Activated T-helper 2 cell treated with anti-CD3 and anti-CD28 coated beads, Interferon-gamma antibody, Interleukin-2, Interleukin-4, amounts not matched to agents 10 μg/mL and 5 μg/mL and 100 μg/mL, durations not matched to agents 14 hours and 24 hours and 36 hours (primary cell): ENCODE results near the gene ELFN2. TPM values are rescaled to one million over a fixed set of nuclear protein-coding genes. Genes with fewer than 3 reads are reported as not detected.
"Not testable (repeated sequence)": the region's sequence is repeated elsewhere in the genome, so short reads cannot be mapped to it uniquely, and the experiment has no call there.

Experiments
- DNase-seq: peaks from one replicate; pipeline ENCODE4 v3.0.0; 2021; ENCODE audit warnings: low spot score
- H3K27ac Mint-ChIP-seq: one replicate; pipeline ENCODE4 v1.8.0; 2021; ENCODE audit warnings: mixed read lengths
- H3K27me3 Mint-ChIP-seq: one replicate; pipeline ENCODE4 v1.8.0; 2021; ENCODE audit warnings: low read depth, mixed read lengths
- H3K36me3 Mint-ChIP-seq: one replicate; pipeline ENCODE4 v1.8.0; 2021; ENCODE audit warnings: low read depth, mixed read lengths
- H3K4me1 Mint-ChIP-seq: one replicate; pipeline ENCODE4 v1.8.0; 2021; ENCODE audit warnings: low read depth, mixed read lengths
- H3K4me3 Mint-ChIP-seq: one replicate; pipeline ENCODE4 v1.8.0; 2021; ENCODE audit warnings: low read depth, mild to moderate bottlenecking, moderate library complexity, mixed read lengths
- H3K9me3 Mint-ChIP-seq: one replicate; pipeline ENCODE4 v1.8.0; 2021; ENCODE audit warnings: mixed read lengths
- intact Hi-C: fragments of 100-400 bp; cut with micrococcal nuclease; formaldehyde crosslinking; loops from one replicate; pipeline ENCODE4 v1.15.1; 2023
- total RNA-seq: library from RNA; stranded (reverse); gene quantifications from 2 replicates; pipeline ENCODE4 v1.2.3, GENCODE V29; 2022

The ELFN2 gene
- total RNA-seq, 1 donor from 2014 or later: 0.11 TPM

- no peaks in the 10 kb centered on the region for H3K9me3 Mint-ChIP-seq
- intact Hi-C loops: loop anchor here (5.0 kb wide), 1 partner anchor 91 kb away; the partner anchor contains the start of gene ELFN2
- H3K27ac Mint-ChIP-seq: no peak overlapping the region
- H3K4me3 Mint-ChIP-seq: no peak overlapping the region
- no peak for DNase-seq
- no peaks in the 10 kb centered on the region for H3K36me3 Mint-ChIP-seq
- H3K27me3 Mint-ChIP-seq: peaks cover 53% of the 10 kb centered on the region
- peaks cover 4% of the 10 kb centered on the region for H3K4me1 Mint-ChIP-seq
Observed at GRCh38 chr22:37335806-37336199, 91.5 kb downstream of the ELFN2 start.

GRCh38 chr22:37334859-37335805 lies 92.1 kb downstream of the ELFN2 start:
- Mint-ChIP-seq H3K27me3 (peaks cover 56% of the 10 kb centered on the region), H3K4me3 (no peak overlapping the region)

GRCh38 chr22:37334461-37334858 lies 92.8 kb downstream of the ELFN2 start:
- no peak overlapping the region for H3K4me3 Mint-ChIP-seq
- intact Hi-C loops: no loop called here

More at GRCh38 chr22:37334859-37335805, 92.1 kb downstream of the ELFN2 start:
- no peak for DNase-seq
- Mint-ChIP-seq H3K27ac (no peak overlapping the region), H3K9me3 (no peaks in the 10 kb centered on the region), H3K36me3 (no peaks in the 10 kb centered on the region), H3K4me1 (peaks cover 6% of the 10 kb centered on the region)
- intact Hi-C loops: loop anchor here (5.0 kb wide), 1 partner anchor 92 kb away; the partner anchor contains the start of gene ELFN2

DNA sequence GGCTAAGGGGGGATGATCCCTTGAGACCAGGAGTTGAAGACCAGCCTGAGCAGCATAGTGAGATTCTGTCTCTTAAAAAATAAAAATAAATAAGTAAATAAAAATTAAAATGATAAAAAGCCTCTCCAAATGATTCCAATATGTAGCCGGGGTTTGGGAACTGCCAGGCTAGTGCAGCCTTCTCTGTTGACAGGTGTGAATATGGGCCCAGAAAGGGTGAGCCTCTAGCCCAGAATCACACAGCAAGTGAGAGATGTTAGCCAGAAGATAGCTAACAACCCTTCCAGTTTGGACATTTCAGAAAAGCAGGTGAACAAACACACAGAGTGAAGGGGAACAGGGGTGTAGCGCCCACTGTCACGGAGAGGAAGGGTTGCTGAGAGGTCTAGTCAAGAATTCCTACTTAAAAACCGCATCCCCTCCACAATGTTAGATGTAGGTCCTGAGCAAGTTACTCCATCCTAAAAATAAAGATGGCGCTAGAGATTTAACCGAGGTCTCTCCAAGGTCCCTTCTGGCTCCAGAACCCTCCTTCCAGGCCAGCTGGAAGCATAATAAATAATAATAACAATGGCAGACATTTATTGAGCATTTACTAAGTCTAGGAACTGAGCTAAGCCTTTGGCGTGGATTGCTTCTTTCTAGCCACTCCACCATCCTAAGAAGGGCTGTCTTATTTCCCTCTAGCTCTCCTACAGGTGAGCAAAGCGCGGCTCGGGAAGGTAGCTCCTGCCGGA lies 93.4 kb downstream of the ELFN2 start:
- H3K4me1 Mint-ChIP-seq: peaks cover 6% of the 10 kb centered on the region
- no peak for DNase-seq
- H3K36me3 Mint-ChIP-seq: no peaks in the 10 kb centered on the region
- no peaks in the 10 kb centered on the region for H3K9me3 Mint-ChIP-seq
- intact Hi-C loops: no loop called here
- H3K27ac Mint-ChIP-seq: no peak overlapping the region
- no peak overlapping the region for H3K4me3 Mint-ChIP-seq
- H3K27me3 Mint-ChIP-seq: peaks cover 66% of the 10 kb centered on the region

More at GRCh38 chr22:37334461-37334858, 92.8 kb downstream of the ELFN2 start:
- H3K4me1 Mint-ChIP-seq: peaks cover 6% of the 10 kb centered on the region
- H3K27me3 Mint-ChIP-seq: peaks cover 60% of the 10 kb centered on the region
- H3K27ac Mint-ChIP-seq: no peak overlapping the region
- H3K36me3 Mint-ChIP-seq: no peaks in the 10 kb centered on the region
- H3K9me3 Mint-ChIP-seq: no peaks in the 10 kb centered on the region
- no peak for DNase-seq

- intact Hi-C loops: no loop called here
- H3K4me3 Mint-ChIP-seq: no peak overlapping the region
Observed at GRCh38 chr22:37331856-37332536, 95.3 kb downstream of the ELFN2 start.

GRCh38 chr22:37331034-37331428 lies 96.2 kb downstream of the ELFN2 start:
- intact Hi-C loops: no loop called here

More at GRCh38 chr22:37331856-37332536, 95.3 kb downstream of the ELFN2 start:
- no peak for DNase-seq
- Mint-ChIP-seq H3K4me1 (peaks cover 6% of the 10 kb centered on the region), H3K27me3 (peaks cover 67% of the 10 kb centered on the region), H3K27ac (no peak overlapping the region), H3K9me3 (no peaks in the 10 kb centered on the region), H3K36me3 (no peaks in the 10 kb centered on the region)

DNA sequence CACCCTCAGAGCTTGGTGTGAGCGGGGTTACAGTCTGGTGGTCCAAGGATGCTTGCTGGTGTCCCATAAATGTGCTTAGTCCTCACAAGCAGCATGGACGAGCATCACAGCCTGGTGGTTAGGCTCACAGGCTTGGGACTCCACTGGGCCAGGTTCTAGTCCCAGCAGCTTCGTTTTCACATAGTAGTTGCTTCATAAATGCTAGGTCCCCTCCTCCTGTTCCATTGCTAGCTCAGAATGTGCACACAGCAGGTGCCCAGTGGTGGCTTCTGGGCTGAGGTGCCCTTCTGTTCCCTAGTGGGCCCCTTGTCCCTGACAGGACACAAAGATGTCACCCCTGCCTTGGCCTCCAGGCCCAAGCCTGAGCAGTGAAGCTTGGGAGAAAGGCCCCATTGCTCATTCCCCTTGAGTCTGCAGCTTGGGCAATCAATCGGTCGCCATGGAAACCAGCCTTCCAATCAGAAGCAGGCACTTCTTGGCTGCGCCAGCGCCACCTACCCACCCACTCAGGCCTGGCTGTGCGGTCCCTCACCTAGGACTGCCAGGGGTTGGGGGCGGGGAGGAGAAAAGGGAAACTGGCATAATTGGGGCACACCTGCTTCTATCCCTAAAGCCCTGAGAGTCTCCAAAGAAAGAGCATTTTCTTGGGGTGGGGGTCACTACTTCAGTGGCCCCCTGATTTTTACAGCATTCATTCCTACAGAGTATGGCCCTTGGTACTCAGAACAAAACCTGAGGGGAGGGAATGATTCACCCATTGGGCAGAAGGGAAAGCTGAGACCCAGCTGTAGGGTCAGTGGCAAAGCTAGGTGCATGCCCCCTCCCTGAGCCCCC lies 96.9 kb downstream of the ELFN2 start:
- Mint-ChIP-seq H3K9me3 (no peaks in the 10 kb centered on the region), H3K27me3 (peaks cover 60% of the 10 kb centered on the region)
- intact Hi-C loops: no loop called here

More at GRCh38 chr22:37331034-37331428, 96.2 kb downstream of the ELFN2 start:
- DNase-seq: no peak
- H3K4me1 Mint-ChIP-seq: peaks cover 6% of the 10 kb centered on the region
- H3K36me3 Mint-ChIP-seq: no peaks in the 10 kb centered on the region
- H3K9me3 Mint-ChIP-seq: no peaks in the 10 kb centered on the region
- no peak overlapping the region for H3K4me3 Mint-ChIP-seq
- H3K27me3 Mint-ChIP-seq: peaks cover 65% of the 10 kb centered on the region
- no peak overlapping the region for H3K27ac Mint-ChIP-seq

DNA sequence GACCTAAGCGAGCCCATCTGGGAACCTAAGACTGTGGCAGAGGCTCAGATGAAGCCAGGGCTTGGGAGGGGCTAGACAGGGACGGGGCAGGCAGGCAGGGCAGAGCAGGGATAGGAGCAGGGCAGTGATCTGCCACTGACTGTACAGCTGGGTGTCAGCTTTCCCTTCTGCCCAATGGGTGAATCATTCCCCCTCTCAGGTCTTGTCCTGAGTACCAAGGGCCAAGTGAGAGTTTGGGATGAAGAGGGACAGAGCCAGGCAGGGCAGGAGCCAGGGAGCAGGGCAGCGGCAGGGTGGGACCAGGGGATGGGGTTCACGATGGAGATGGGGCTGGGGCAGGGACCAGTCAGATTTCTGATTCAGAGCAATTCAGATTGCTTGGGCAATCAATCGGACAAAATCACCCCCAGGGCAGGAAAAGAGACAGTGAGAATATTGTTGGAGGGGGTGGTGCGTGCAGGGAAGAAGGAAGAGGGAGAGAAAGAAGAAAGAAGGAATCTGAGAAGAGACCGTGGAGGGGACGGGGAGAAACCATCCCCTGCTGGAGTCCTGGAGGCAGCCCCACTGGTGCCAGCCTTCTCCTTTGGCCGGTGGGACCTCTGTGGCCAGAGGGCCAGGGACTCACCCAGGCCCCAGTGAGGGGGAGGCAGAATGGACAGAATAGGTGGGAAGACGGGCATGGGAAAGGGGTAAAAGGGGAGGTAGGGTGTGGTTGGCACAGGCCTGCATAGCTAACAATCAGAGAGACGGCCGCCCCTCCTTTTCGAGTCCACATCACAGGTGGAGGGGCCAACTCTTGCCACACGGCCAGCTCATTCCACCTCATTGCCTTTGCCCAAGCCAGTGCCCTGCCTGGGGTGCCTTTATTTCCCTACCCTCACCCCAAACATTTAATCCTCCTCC lies 97.8 kb downstream of the ELFN2 start:
- Mint-ChIP-seq H3K27ac (no peak overlapping the region), H3K27me3 (peaks cover 53% of the 10 kb centered on the region), H3K4me3 (no peak overlapping the region), H3K9me3 (no peaks in the 10 kb centered on the region), H3K4me1 (peaks cover 2% of the 10 kb centered on the region), H3K36me3 (no peaks in the 10 kb centered on the region)
- intact Hi-C loops: no loop called here
- DNase-seq: no peak

More for the DNA sequence above, 96.9 kb downstream of the ELFN2 start:
- Mint-ChIP-seq H3K4me1 (peaks cover 5% of the 10 kb centered on the region), H3K27ac (no peak overlapping the region), H3K4me3 (no peak overlapping the region), H3K36me3 (no peaks in the 10 kb centered on the region)
- peak; percentile 37 for DNase-seq

- H3K36me3 Mint-ChIP-seq, H3K9me3 Mint-ChIP-seq, DNase-seq, intact Hi-C loops, H3K4me3 Mint-ChIP-seq, H3K27ac Mint-ChIP-seq, H3K4me1 Mint-ChIP-seq: not testable (repeated sequence)
- H3K27me3 Mint-ChIP-seq: peaks cover 53% of the 10 kb centered on the region
Observed at GRCh38 chr22:37328538-37329237, 98.6 kb downstream of the ELFN2 start.

DNA sequence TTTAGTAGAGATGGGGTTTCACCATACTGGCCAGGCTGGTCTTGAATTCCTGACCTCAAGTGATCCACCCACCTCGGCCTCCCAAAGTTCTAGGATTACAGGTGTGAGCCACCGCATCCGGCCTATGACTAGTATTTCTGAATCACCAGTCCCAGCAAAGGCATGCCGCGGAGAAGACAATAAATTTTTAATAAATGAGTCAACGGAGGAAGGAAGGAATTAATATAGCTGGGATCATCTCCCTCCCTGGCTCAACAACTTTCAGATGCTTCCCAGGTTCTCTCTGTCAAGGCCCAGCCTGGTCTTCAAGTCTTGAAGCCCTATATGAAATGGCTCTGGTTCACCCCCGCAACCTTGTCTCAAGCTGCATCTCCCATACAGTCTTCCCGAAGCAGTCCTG lies 99.3 kb downstream of the ELFN2 start:
- intact Hi-C loops: no loop called here
- Mint-ChIP-seq H3K4me3 (no peak overlapping the region), H3K9me3 (no peaks in the 10 kb centered on the region), H3K27ac (no peak overlapping the region), H3K4me1 (peaks cover 2% of the 10 kb centered on the region), H3K36me3 (no peaks in the 10 kb centered on the region), H3K27me3 (peaks cover 53% of the 10 kb centered on the region)
- DNase-seq: no peak

GRCh38 chr22:37326726-37327125 lies 100.6 kb downstream of the ELFN2 start:
- Mint-ChIP-seq H3K27ac (no peak overlapping the region), H3K27me3 (peaks cover 53% of the 10 kb centered on the region), H3K4me1 (peaks cover 2% of the 10 kb centered on the region), H3K36me3 (no peaks in the 10 kb centered on the region), H3K4me3 (no peak overlapping the region), H3K9me3 (no peaks in the 10 kb centered on the region)
- no peak for DNase-seq
- intact Hi-C loops: no loop called here
